HG02588 (cell line): ENCODE data around the gene KIF1A.

Experiments
- ATAC-seq: cut with Tn5 transposase; IDR thresholded peaks from one replicate; pipeline ENCODE4 v1.9.1; 2021; ENCODE audit warnings: mild to moderate bottlenecking, moderate library complexity; ENCODE audit not compliant: unreplicated experiment

Gene KIF1A

DNA sequence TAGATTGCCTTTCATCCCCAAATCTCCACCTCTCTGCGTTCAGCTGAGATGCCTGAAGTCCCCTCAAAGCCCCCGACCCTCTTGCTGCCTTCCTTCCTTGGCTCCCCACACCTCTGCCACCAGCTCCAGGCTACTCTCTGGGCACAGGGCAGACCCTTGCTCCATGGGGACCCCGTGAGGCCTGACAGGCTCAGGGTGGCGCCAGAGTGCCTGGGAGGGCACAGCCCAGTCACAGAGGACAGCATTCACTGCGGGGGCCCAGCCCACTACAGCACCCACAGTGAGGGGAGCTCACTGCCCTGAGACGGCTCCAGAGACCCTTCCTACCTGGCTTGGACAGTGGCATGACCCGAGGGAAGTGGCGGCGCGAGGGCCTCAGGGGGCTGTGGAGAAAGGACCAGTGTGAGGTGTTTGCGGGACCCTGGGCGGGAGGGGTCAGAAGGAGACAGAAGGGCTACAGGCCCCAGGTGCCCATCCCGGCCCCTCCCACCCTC is 77.4 kb downstream of the KIF1A start:
- ATAC-seq = no peak

DNA sequence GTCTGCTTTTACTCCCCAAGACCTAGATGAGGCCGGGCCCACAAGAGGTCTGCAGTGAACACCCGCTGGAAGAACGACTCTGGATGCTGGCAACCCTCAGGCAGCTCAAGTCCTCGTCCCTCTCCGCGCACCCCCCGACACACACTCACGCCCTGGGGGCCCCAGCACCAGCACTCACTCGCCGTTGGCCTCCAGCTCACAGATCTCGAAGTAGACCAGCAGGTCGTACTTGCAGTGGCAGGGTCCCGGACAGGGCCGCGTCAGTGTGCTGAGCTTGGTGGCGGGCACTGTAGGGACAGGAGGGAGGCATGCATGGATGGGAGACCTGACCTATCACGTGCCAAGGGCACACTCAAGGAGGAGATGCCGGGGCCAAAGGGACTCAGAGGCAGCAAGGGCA is 78.9 kb downstream of the KIF1A start:
- ATAC-seq = no peak

DNA sequence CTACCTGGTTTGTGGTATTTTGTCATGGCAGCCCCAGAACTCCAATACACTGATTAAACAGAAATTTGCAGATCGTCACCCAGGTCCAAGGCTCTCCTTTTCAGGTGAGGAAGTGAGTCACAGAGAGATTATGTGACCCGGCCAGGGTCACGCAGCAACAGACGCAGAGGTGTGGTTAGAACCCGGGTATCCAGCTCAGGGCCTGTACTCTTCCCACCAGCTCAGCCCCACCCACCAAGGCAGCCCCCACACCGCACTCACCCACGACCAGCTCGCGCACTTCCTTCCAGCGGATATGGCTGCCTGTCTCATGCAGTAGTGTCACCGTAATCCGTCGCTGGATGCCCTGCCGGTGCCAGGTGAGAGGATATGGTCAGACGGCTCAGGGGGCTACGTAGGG is 80.2 kb downstream of the KIF1A start:
- ATAC-seq = no peak

DNA sequence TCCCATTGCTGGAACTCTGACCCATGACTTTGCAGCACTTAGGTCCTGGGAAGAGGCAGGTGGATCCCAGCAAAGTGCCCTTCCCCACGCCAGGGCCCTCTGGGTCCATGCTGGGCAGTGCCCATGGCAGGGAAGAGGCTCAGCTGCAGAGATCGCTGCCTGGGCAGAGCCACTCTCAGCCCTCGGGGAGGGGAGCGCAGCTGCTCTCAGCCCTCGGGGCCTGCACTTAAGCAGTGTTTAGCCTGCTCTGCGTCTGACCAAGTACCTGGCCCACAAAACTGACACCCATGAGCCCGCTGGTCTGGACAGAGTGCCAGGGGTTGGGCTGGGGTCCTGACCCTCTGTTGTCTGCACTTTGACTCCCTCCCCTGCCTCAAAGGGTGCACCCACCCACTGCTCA is 82.1 kb downstream of the KIF1A start:
- ATAC-seq = no peak

DNA sequence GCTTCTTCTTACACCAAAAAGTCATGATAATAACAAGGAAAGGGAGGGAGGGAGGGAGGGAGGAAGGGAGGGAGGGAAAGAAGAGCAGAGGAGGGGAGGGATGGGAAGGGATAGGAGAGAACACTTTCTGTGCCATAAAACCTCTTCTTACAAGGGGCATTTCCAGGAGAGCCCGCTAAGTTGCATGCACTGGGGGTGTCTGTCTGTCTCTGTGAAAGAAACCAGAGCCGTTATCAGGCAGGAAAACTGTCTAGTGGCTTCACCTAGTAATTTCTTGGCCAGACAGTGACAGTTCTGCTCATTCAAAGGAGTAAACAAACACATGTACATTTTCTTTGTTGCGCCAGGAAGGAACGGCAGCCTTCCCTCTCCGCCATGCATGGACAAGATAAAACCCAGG is 82.5 kb downstream of the KIF1A start:
- no peak for ATAC-seq

DNA sequence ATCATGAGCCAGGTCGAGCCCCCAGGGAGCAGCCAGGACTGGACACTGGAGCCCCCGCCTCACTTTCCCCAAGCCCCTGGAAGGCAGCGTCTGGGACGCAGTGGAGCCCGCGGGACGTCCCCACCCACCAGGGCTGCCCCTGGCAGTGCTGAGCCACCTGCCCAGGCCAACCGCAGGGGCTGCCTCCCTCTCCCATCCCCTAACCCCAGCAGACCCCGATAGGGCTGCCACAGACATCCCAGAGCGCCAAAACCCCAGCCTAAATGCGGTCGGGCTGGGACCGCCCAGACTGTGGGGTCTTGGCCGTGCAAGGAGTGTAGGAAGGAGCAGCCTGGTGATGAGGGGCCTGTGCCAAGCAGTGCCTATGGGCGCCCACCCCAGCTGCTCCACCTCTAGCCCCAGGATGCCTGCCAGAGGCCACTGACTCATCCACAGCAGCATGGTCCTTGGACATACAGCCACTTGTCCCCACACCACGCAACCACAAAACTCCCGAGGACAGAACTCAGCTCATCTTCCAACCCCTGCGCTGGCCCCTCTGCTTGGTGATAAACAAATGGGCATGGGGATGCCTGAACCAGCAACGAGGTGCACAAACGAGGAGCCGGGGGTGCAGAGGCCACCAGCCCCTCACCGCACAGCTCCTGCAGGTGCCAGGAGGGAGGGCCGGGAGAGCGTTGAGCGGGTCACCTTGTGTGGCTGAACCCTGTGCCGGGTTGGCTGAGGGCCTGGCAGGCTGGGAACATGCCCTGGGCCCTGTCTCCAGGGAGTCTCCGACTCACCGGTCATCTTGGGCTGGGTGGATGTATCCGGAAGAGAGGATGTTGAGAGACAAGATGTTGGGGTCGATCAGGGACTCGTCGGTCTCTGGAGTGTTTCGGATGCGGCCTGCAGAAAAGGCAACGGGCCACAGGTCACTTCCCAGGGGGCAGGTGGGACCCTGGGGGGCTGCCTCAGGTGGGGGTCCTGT is 83.5 kb downstream of the KIF1A start:
- no peak for ATAC-seq

DNA sequence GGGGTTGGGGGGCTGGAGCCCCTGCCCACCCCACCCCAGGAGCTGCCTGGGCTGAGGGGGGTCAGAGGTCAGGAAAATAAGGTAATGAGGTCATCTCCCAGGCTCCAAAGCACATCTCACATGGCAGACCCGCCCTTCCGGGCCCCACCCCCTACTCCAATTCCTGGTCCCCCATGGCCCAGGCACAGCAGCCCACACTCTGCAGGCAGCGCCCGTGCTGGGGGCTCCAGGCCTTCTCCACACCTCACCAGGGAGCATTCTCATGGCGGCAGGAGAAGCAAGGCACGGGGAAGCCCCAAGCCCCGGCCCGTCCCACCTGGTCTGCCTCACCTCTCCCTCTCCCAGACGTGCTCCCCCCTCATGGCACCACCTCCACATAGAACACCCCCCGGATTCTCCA is 84.5 kb downstream of the KIF1A start:
- ATAC-seq = no peak

DNA sequence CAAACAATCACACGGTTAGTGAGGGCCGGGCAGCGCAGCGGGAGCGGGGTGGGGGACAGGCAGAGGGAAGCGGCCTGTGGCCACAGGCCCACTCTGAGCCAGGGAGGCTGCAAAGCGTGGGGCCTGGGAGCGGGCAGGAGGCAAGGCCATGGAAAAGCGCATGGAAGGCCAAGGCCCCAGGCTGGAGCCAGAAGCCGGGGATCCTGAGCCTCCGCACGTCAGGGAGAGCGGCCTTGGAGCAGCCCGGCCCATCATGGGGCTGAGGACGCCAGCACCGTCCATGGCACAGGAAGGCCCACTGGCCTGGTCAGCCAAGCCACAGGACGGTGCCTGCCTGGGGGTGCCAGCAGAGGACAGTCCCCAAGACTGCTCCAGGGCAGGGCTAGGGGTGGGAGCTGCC is 85.3 kb downstream of the KIF1A start:
- ATAC-seq = no peak

DNA sequence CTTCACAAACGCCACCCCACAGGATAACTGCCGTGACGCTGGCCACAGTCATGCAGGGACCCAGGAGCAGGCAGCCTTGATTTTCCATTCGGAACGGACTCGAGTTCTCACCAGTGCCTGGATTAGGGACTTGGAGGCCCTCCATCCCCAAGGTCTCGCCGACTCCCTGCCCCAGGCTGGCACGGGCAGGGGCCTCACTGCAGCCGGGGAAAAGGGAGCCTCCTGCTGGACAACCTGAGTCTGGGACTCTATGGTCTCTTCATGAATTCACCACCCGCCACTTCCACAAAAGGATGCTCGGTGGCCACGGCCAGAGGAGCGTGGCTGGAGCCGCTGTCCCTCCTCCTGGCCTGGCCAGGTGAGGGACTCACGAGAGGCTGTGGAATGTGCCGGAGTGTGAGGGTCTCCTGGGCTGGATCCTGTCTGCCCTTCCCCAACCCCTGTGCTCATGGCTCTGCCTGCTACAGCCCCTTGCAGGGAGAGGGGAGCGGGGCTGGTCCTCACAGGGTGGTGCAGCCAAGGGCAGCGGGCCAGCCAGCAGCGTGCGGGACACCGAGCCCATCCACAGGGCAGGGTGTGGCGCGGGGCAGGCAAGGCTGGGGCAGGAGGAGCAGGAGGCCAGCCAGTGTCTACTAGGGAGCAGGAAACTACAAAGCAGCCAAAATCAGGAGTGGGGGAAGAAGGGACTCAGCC is 86.1 kb downstream of the KIF1A start:
- no peak for ATAC-seq

DNA sequence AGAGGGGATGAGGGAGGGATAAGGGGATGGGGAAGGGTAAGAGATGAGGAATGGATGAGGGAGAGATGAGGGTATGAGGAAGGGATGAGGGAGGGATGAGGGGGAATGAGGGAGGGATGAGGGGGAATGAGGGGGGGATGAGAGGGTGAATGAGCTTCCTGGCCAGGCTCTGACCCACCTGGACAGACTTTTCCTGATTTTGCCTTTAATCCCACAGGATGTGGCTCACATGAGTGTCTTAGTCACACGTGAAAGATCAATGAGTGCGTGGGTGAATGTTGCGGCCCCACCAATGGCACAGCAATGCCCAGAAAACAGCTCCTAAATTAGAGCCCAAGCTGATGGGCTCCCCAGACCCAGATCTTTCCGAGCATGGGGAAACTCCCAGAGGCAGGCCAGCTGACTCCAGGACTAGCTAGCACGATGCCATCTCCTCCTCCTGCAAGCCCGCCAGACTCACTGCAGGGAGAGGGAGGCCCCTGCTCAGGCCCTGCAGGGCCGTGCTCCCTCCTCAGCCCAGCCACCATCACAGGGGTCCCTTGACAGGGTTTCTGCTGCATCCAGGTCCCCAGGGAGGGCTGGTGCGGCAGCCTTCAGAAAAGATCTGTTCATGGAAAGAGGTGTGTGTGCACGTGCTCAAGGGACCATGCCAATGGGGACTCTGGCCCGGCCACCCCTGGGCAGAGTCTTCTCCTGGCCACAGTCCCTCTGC is 87.0 kb downstream of the KIF1A start:
- no peak for ATAC-seq

DNA sequence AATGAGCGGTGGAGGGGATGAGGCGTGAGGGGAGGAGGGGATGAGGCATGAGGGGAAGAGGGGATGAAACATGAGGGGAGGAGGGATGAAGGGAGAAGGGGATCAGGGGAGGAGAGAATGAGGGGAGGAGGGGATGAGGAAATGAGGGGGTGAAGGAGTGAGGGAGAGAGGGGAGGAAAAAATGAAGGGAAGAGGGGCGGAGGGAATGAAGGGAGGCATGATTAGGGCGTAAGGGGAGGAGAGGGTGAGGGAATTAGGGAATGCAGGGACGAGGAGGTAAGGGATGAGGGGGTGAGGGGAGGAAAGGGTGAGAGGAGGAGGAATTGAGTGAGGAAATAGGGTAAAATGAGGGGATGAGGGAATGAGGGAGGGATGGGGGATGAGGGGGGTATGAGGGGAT is 87.8 kb downstream of the KIF1A start:
- ATAC-seq = no peak

DNA sequence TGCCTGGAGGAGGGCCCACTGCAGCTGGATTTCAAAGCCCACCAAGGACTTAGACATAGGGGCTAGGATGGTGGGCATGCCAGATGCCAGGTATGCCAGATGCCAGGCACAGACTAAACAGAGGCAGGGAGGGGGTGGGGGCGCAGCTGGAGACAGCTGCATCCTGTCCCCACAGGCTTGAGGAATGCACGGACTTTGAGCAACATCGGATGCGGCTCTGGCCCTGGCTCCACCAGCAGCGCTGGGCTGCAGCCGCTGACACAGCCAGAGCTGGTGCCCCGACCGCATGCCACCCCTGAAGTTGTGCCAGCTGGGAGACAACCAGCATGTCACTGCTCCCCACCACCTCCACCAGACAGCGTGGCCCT is 88.9 kb downstream of the KIF1A start:
- ATAC-seq = no peak

DNA sequence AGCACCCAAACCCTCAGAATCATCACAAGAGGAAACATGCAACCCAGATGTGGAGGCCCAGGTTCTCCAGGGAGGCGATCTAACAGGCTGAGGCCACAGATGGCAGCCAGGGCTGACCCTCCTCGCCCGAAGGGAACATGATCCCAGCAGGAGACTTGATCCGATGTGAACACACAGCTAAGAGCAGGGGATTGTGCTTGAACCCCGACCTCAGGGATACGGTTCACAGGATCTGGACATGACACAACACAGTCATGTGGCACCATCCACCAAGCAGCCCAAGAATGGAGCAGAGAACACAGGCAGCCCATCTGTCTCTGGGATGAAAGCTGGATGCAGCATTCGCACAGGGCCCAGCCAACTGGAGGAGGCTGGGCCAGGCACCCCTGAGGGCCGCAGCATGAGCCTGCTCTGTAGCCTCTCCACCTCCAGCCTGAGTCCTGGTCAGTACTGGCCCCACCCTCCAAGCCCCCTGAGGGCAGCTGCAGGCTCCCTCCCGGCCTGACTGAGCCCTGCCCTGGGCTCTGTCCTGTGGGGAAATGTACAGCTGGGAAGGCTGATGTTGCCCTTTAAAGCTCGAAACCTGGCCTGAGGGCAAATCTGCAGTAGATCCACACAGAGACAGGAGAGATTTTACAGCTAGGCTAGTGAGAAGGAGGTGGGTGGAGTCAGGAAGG is 89.4 kb downstream of the KIF1A start:
- ATAC-seq = no peak

DNA sequence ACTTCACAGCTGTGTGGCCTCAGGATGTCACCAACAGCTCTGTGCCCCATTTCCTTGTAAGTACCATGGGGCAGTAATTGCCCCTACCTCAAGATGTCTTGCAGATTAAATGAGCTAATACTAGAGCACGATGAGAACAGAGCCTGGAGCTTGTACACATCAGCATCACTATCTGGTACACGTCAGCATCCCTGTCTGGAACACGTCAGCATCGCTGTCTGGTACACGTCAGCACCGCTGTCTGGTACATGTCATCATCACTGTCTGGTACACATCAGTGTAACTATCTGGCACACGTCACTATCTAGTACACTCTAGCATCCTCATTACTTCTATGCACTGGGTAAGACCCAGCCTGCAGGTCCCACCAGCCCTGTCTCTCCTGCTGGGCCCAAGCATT is 91.2 kb downstream of the KIF1A start:
- no peak for ATAC-seq

DNA sequence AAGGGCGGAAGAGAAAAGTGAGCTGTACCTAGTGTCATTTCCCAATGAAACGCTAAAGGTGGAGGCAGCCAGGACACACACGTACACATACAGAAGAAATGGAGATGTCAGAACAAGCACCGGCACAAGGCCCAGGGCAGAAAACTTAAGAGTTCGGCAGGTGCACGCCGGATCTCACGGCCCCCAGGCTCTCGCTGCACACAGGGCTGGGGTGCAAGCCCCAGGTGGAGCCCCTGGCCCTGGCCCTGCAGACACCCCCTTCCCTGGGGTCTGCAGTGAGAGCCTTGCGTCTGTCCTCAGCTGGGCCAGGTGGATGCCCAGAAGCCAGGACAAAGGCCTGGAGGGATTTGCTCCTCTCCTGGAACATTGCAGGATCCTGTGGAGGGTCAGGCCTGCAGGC is 91.7 kb downstream of the KIF1A start:
- no peak for ATAC-seq

DNA sequence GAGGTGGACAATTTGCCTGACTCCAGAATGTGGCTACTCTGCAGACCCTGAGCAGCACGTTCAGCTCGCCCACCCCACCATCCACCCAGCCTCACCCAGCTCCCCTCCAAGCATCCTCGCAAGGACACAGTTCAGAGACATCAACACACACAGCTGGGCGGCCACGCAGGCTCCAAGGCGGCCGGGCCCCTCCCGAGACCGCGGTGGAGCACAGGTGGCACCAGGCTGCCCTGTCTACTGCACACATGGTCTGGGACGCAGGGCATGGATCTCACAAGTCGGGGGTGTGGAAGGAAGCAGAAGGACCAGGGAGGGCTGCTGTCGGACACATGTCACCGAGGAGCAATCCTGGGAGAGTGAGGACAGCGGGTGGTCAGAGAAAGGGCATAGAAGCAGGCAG is 92.1 kb downstream of the KIF1A start:
- no peak for ATAC-seq

DNA sequence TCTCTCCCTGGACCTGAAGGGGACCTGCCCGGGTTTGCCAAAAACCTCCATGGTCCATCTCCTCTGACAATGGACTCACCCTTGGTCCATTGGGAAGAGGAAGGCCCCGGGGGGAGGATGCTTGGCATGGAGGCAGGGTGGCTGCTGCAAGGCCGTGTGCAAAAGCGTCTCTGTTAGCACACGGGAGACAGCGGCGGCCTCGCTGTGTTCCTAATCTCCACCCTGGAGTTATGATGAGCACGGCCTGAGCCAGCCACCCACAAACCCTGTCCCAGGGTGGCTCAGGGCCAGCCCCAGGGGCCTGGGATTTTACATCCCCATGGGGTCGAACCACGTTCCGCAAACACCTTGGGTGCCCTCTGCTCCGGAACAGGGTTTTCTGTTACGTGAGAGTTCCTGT is 92.6 kb downstream of the KIF1A start:
- no peak for ATAC-seq

DNA sequence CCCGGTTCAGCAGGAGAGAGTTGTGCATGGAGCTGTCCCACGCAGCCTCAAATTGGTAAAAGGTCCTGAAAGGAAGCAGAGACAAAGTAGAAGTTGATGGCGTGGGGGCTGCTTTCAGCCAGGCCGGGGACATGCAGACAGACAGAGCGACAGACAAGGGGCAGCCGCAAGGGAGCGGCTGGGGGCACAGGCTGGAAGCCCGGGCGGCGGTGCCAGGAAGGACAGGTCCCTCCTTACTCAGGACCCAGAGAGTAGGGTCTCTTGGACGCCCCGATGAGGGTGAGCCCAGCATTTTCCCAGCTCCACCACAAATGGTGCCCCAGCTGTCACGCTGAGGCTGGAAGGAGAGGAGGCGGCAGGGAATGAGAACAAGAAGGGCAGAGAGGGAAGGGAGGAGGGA is 93.1 kb downstream of the KIF1A start:
- no peak for ATAC-seq

DNA sequence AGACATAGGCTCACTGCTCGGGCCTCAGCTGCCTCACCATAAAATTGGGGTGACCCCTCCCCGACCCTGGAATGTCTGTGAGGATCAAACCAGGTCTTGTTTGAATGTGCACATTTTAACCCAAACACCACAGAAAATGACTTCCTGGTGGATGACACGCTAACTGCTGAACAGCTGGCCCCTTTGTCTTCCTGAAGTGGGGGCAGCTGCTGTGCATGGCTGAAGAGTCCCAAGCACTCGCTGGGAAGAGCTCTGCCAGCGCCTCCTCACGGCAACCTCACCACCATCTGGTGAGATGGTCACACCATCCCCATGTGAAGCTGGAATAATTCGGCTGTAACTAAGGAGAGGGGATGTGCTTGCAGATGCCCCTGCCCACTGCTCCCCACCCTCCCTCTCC is 94.3 kb downstream of the KIF1A start:
- no peak for ATAC-seq

DNA sequence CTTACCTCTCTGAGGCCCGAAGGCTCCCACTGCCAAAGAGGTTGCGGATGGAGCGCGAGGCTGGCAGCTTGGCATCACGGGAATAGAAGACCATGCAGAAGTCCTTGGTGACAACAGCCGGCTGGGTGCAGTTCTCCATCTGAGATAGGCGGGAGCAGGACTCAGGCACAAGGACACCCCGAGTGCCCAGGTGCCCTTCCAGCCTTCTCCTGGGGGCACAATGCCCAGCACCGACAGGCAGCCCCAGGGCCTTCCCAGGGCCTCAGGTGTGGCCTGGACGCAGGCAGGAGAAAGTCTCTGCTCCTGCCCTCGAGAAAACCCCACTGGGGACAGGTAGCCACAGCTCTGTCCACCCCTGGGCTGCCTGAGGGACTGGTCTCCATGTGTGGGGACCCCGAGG is 94.8 kb downstream of the KIF1A start:
- ATAC-seq = no peak

DNA sequence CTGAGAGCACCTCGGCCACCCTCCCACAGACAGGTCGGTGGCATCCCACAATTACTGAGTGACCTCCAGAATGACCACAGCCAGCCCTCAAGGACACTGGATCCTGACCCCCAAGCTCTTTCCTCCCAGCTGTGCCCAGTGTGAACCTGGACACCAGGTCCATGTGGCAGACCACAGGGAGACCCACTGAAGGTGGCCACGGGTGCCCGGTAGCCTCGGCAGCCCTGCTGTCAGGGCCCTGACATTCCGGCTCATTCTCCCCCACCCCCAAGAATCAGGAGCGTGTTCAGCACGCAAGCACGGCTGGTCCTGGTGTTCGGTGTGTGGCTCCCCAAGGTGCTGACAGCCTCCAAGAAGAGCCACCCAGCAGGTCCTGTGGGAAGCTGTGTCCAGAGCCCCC is 95.6 kb downstream of the KIF1A start:
- no peak for ATAC-seq
